SK-N-SH (cell line): Measurements from ENCODE around the gene CCNJL. TPM values are rescaled to one million over a fixed set of nuclear protein-coding genes. Genes with fewer than 3 reads are reported as not detected.
"Not testable (repeated sequence)": the region's sequence is repeated elsewhere in the genome, so short reads cannot be mapped to it uniquely, and the experiment has no call there.

Experiments used
- CTCF ChIA-PET: fragments of 300-600, 350-600 bp; formaldehyde crosslinking; extraction: SDS; loops from one replicate; lab custom pipeline; 2021; lab: Yijun Ruan, JAX
- POLR2A ChIA-PET: fragments of 350-600 bp; sonication (Branson Sonifier 250); formaldehyde crosslinking; extraction: SDS; loops from one replicate; lab custom pipeline; 2020; ENCODE audit warnings: antibody characterized with exemption, inconsistent platforms; lab: Yijun Ruan, JAX
- DNase-seq: peaks from one replicate; pipeline ENCODE4 v3.0.0; 2012
- H2AFZ ChIP-seq: fragments of 200-600 bp; sonication (generic); 2 replicates; pipeline ENCODE4 v1.8.1; 2016; ENCODE audit warnings: antibody characterized with exemption, mild to moderate bottlenecking, low read depth
- H3F3A ChIP-seq: fragments of 200-600 bp; sonication (generic); replicated peaks from 2 replicates; pipeline ENCODE3; 2016; ENCODE audit warnings: antibody characterized with exemption, mild to moderate bottlenecking; ENCODE audit not compliant: insufficient read depth
- H3K27ac ChIP-seq, 2 experiments: fragments of 200-500 bp in 1 of 2; fragments of 200-600 bp in 1 of 2; sonication (Bioruptor generic) in 1 of 2; sonication (generic), shearing (Covaris generic) in 1 of 2; 2 replicates each; pipeline versions ENCODE4 v1.5.1 to v1.6.1; 2014 to 2016; ENCODE audit warnings: low read depth in 2 of 2, inconsistent platforms in 1 of 2, low read length in 1 of 2, mild to moderate bottlenecking in 1 of 2, mixed read lengths in 1 of 2
- H3K27me3 ChIP-seq: fragments of 200-600 bp; sonication (generic), shearing (Covaris generic); 2 replicates; pipeline ENCODE4 v1.6.1; 2016; ENCODE audit warnings: mixed run types; ENCODE audit not compliant: insufficient read depth
- H3K36me3 ChIP-seq, 2 experiments: fragments of 200-500 bp in 1 of 2; fragments of 200-600 bp in 1 of 2; sonication (Bioruptor generic) in 1 of 2; sonication (generic) in 1 of 2; replicated peaks in 1 of 2; 2 replicates each; pipeline versions ENCODE3 to v1.5.1; 2014 to 2016; ENCODE audit warnings: low read length in 1 of 2, mild to moderate bottlenecking in 1 of 2; ENCODE audit not compliant: insufficient read depth in 2 of 2, control insufficient read depth in 1 of 2
- H3K4me1 ChIP-seq, 2 experiments: fragments of 200-500 bp in 1 of 2; fragments of 200-600 bp in 1 of 2; sonication (Bioruptor generic) in 1 of 2; sonication (generic), shearing (Covaris generic) in 1 of 2; 2 replicates each; pipeline versions ENCODE4 v1.5.1 to v1.6.1; 2014 to 2016; ENCODE audit warnings: low read depth in 1 of 2, low read length in 1 of 2, mixed run types in 1 of 2; ENCODE audit not compliant: insufficient read depth in 2 of 2, control insufficient read depth in 1 of 2
- H3K4me2 ChIP-seq: fragments of 200-600 bp; sonication (generic), shearing (Covaris generic); 2 replicates; pipeline ENCODE4 v1.6.1; 2017; ENCODE audit warnings: mixed run types
- H3K4me3 ChIP-seq, 2 experiments: fragments of 200-500 bp in 1 of 2; fragments of 200-600 bp in 1 of 2; sonication (Bioruptor generic) in 1 of 2; sonication (generic), shearing (Covaris generic) in 1 of 2; 2 replicates each; pipeline versions ENCODE4 v1.5.1 to v1.8.1; 2014 to 2016; ENCODE audit warnings: low read depth in 2 of 2, inconsistent platforms in 1 of 2, low read length in 1 of 2, mild to moderate bottlenecking in 1 of 2, mixed read lengths in 1 of 2, moderate library complexity in 1 of 2
- H3K79me2 ChIP-seq: fragments of 200-600 bp; sonication (generic); 2 replicates; pipeline ENCODE4 v1.8.1; 2017; ENCODE audit warnings: mild to moderate bottlenecking; ENCODE audit not compliant: insufficient read depth
- H3K9ac ChIP-seq: fragments of 200-600 bp; sonication (generic); 2 replicates; pipeline ENCODE4 v1.6.1; 2017; ENCODE audit warnings: mixed run types
- H3K9me2 ChIP-seq: fragments of 200-600 bp; sonication (generic); 2 replicates; pipeline ENCODE4 v1.6.1; 2017; ENCODE audit warnings: mixed run types
- H3K9me3 ChIP-seq: fragments of 200-600 bp; sonication (generic); 2 replicates; pipeline ENCODE4 v1.6.1; 2017; ENCODE audit warnings: mixed run types, mild to moderate bottlenecking, moderate library complexity
- H4K20me1 ChIP-seq: fragments of 200-600 bp; sonication (generic); 2 replicates; pipeline ENCODE4 v1.6.1; 2017; ENCODE audit warnings: mild to moderate bottlenecking, mixed run types; ENCODE audit not compliant: insufficient read depth
- EP300 ChIP-seq, 2 experiments: IDR thresholded peaks; 2 replicates each; pipeline versions ENCODE4 v1.4.0 to v1.6.1; 2012; ENCODE audit warnings: borderline replicate concordance in 1 of 2, low read depth in 1 of 2, low read length in 1 of 2
- EZH2phosphoT487 ChIP-seq: fragments of 200-600 bp; sonication (generic); IDR thresholded peaks from 2 replicates; pipeline ENCODE4 v1.6.1; 2017; ENCODE audit warnings: low read depth, mixed run types, mild to moderate bottlenecking, antibody characterized with exemption, moderate library complexity, borderline replicate concordance
- FOXJ3 ChIP-seq: sonication (generic); formaldehyde crosslinking; IDR thresholded peaks from 2 replicates; pipeline ENCODE4 v1.5.1; 2020; ENCODE audit warnings: mild to moderate bottlenecking, missing genetic modification reagents
- GABPA ChIP-seq: IDR thresholded peaks from 2 replicates; pipeline ENCODE4 v1.4.0; 2012; ENCODE audit warnings: low read depth, mild to moderate bottlenecking
- NRF1 ChIP-seq: IDR thresholded peaks from 2 replicates; pipeline ENCODE4 v1.6.1; 2012; ENCODE audit warnings: low read depth, mild to moderate bottlenecking, low read length
- RXRA ChIP-seq: IDR thresholded peaks from 2 replicates; pipeline ENCODE4 v1.4.0; 2012; ENCODE audit warnings: low read depth, mild to moderate bottlenecking, borderline replicate concordance
- SIN3A ChIP-seq: IDR thresholded peaks from 2 replicates; pipeline ENCODE4 v1.6.1; 2012; ENCODE audit warnings: low read depth, mild to moderate bottlenecking, low read length, moderate library complexity, borderline replicate concordance
- WGBS: methylation state at CpG from one replicate; pipeline ENCODE4 v1.1.6; 2017; ENCODE audit warnings: low lambda C conversion rate; 5-methylcytosine and 5-hydroxymethylcytosine counted together
- polyA plus RNA-seq, 3 experiments: library from polyadenylated mRNA; depleted of rRNA; stranded (reverse); fragments of >200 nt; gene quantifications; 2 replicates each; pipeline ENCODE4 v1.2.3, GENCODE V29; 2012
- TF ChIP-seq, protein P1 (sequence below): IDR thresholded peaks from 2 replicates; pipeline ENCODE4 v1.4.0; 2012; ENCODE audit warnings: low read depth, borderline replicate concordance
- TF ChIP-seq, protein P2 (sequence below): IDR thresholded peaks from 2 replicates; pipeline ENCODE4 v1.6.1; 2012; ENCODE audit warnings: mild to moderate bottlenecking, low read depth, low read length, moderate library complexity

CCNJL gene
- polyA plus RNA-seq, 1 of the 3 experiments (the other 2 are of a cell fraction) = 7.1 TPM

DNA sequence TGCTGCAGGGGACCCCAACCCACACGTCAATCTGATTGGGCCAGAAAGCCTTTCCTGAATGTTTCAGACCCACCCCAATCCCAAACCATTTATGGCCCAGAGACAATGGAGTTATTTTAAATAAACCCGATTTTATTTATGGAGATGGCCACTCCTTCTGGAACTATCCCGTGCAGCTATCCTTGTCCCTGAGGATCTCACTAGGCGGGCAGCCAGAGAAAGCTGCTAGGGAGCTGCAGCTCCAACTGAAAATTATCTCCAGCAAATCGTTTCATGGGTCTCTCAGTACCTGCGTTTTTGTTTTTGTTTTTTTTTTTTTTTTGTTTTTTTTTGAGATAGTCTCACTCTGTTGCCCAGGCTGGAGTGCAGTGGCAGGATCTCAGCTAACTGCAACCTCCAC, 35.1 kb upstream of the CCNJL start:
- H3K4me3 ChIP-seq = no peak overlapping the region
- H3K4me2 ChIP-seq = no peak overlapping the region
- H3K36me3 ChIP-seq = no peaks in the 10 kb centered on the region
- no peaks in the 10 kb centered on the region for H3K9me3 ChIP-seq
- no peaks in the 10 kb centered on the region for H3K79me2 ChIP-seq
- WGBS = 63% methylated on average over 6 of the region's 6 CpGs
- no peak for TF ChIP-seq SIN3A
- no peak for TF ChIP-seq GABPA
- POLR2A ChIA-PET = no interaction called here
- peaks cover 0 to 5% of the 10 kb centered on the region in 2 experiments; a peak in 2 of 4 replicates for H3K4me1 ChIP-seq
- H3K9me2 ChIP-seq = no peaks in the 10 kb centered on the region
- CTCF ChIA-PET = interaction anchor here (0.9 to 7.2 kb wide), 6 partner anchors 10 to 325 kb away, joined by 3 to 90 read pairs (median 6); no protein-coding TSS in a partner anchor
- H3F3A ChIP-seq = no peaks in the 10 kb centered on the region
- no peak overlapping the region for H2AFZ ChIP-seq
- no peak overlapping the region for H3K27ac ChIP-seq
- no peak overlapping the region for H3K9ac ChIP-seq
- H4K20me1 ChIP-seq = no peaks in the 10 kb centered on the region
- H3K27me3 ChIP-seq = no peaks in the 10 kb centered on the region
- no peak for DNase-seq

DNA sequence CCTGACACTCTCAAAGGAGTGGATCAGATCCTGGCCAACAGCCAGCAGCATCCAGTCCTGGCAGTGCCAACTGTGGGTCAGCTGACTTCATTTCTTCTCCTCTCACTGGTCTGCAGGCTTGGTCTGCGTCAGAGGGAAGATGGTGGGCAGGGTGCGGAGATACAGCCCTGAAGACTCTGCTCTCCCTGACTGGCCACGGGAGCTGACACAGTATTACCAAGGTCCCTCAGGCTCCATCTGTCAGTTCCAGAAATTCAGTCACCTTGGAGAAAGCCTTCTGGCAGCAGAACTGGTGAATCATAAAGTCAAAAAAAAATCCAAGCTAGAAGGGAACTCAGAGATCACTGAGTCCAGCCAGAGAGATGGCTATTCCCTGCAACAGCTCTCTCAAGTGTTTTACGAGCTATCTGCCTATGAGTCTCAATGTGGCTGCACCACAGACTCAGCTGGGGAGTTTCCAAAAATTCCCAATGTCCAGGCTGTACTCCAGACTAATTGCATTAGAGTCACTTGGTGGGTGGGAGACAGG, 30.1 kb upstream of the CCNJL start:
- Histone ChIP-seq H3F3A (no peaks in the 10 kb centered on the region), H3K36me3 (no peaks in the 10 kb centered on the region), H3K4me3 (no peak overlapping the region), H4K20me1 (no peaks in the 10 kb centered on the region), H3K27me3 (no peaks in the 10 kb centered on the region), H3K4me1 (peaks cover 0 to 8% of the 10 kb centered on the region in 2 experiments; a peak in 3 of 4 replicates), H3K79me2 (no peaks in the 10 kb centered on the region), H3K9ac (no peak overlapping the region), H2AFZ (no peak overlapping the region), H3K9me2 (no peaks in the 10 kb centered on the region), H3K4me2 (no peak overlapping the region), H3K9me3 (no peaks in the 10 kb centered on the region), H3K27ac (no peak overlapping the region)
- TF ChIP-seq, protein P1, sequence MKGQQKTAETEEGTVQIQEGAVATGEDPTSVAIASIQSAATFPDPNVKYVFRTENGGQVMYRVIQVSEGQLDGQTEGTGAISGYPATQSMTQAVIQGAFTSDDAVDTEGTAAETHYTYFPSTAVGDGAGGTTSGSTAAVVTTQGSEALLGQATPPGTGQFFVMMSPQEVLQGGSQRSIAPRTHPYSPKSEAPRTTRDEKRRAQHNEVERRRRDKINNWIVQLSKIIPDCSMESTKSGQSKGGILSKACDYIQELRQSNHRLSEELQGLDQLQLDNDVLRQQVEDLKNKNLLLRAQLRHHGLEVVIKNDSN = peak; percentile 30; the same call in 1 of the 2 replicates
- TF ChIP-seq FOXJ3 (CRISPR knock-in tag) = no peak
- POLR2A ChIA-PET = no interaction called here
- CTCF ChIA-PET = interaction anchor here (1.0 to 7.2 kb wide), 11 partner anchors 28 to 321 kb away, joined by 3 to 90 read pairs (median 3); partner anchors contain the start of gene C1QTNF2
- 71% methylated on average over 4 of the region's 4 CpGs for WGBS
- no peak for DNase-seq

DNA sequence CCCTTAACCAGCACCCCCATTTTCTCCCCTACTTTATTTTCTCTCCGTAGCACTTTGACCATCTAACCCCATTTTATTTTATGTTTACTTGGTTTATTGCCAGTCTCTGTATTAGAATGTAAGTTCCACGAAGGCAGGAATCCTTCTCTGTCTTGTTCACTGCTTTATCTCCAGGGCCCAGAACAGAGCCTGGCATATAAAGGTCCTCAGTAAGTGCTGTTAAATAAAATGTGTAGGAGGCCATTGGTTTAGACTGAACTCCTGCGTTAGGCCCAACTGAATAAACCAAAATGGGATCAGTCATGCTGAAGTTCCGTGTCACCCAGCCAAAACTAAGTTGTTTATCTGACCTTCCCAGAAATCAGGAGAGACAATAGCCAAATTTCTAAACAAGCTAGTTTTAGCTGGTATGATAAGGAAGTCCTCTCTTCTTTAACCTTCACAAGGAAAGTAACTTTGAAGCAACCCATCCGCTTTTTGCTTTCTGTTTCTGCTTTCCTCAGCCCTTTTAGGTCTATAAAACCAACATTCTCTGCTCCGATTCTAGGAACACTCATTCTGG, 29.0 kb upstream of the CCNJL start:
- Histone ChIP-seq H3K9ac (no peak overlapping the region), H3K4me3 (no peak overlapping the region), H3K4me2 (no peak overlapping the region), H3K79me2 (no peaks in the 10 kb centered on the region), H3K9me3 (no peaks in the 10 kb centered on the region), H3K36me3 (no peaks in the 10 kb centered on the region), H2AFZ (no peak overlapping the region), H4K20me1 (no peaks in the 10 kb centered on the region), H3K27me3 (no peaks in the 10 kb centered on the region), H3K27ac (no peak overlapping the region), H3K9me2 (no peaks in the 10 kb centered on the region), H3F3A (no peaks in the 10 kb centered on the region), H3K4me1 (peaks cover 0 to 11% of the 10 kb centered on the region in 2 experiments; a peak in 3 of 4 replicates)
- no peak for DNase-seq
- TF ChIP-seq, protein P2, sequence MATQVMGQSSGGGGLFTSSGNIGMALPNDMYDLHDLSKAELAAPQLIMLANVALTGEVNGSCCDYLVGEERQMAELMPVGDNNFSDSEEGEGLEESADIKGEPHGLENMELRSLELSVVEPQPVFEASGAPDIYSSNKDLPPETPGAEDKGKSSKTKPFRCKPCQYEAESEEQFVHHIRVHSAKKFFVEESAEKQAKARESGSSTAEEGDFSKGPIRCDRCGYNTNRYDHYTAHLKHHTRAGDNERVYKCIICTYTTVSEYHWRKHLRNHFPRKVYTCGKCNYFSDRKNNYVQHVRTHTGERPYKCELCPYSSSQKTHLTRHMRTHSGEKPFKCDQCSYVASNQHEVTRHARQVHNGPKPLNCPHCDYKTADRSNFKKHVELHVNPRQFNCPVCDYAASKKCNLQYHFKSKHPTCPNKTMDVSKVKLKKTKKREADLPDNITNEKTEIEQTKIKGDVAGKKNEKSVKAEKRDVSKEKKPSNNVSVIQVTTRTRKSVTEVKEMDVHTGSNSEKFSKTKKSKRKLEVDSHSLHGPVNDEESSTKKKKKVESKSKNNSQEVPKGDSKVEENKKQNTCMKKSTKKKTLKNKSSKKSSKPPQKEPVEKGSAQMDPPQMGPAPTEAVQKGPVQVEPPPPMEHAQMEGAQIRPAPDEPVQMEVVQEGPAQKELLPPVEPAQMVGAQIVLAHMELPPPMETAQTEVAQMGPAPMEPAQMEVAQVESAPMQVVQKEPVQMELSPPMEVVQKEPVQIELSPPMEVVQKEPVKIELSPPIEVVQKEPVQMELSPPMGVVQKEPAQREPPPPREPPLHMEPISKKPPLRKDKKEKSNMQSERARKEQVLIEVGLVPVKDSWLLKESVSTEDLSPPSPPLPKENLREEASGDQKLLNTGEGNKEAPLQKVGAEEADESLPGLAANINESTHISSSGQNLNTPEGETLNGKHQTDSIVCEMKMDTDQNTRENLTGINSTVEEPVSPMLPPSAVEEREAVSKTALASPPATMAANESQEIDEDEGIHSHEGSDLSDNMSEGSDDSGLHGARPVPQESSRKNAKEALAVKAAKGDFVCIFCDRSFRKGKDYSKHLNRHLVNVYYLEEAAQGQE = no peak
- TF ChIP-seq FOXJ3 (CRISPR knock-in tag) = no peak
- no peak for TF ChIP-seq EP300 (IDR thresholded peaks at IDR 0.05; ENCODE audit: borderline replicate concordance in 1 of 2, low read depth in 1 of 2, low read length in 1 of 2)
- no peak for TF ChIP-seq RXRA
- no peak for TF ChIP-seq SIN3A
- no peak for TF ChIP-seq NRF1
- no peak for TF ChIP-seq EZH2phosphoT487
- ChIA-PET POLR2A (no interaction called here), CTCF (interaction anchor here (1.2 to 7.2 kb wide), 5 partner anchors 52 to 320 kb away, joined by 3 to 90 read pairs (median 3); no protein-coding TSS in a partner anchor)
- 94% methylated on average over 6 of the region's 6 CpGs for WGBS

DNA sequence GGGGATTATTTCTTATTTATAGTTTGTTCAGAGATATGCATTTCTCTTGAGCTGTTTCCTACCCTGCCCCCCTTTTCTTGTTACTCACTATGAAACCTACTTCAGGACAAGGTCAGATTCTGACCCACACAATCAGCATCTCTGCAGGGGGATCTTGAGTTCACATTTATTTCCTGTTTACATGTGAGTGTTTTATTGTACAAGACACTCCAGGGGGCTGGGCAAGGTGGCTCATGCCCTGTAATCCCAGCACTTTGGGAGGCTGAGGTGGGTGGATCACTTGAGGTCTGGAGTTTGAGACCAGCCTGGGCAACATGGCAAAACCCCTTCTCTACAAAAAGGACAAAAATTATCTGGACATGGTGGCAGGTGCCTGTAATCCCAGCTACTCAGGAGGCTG, 28.1 kb upstream of the CCNJL start:
- H3K9ac ChIP-seq, H3K9me2 ChIP-seq, H2AFZ ChIP-seq, H3F3A ChIP-seq, DNase-seq, H3K9me3 ChIP-seq, POLR2A ChIA-PET, H3K27ac ChIP-seq, H3K4me2 ChIP-seq, H3K79me2 ChIP-seq, H3K27me3 ChIP-seq, H3K36me3 ChIP-seq, H4K20me1 ChIP-seq: not testable (repeated sequence)
- H3K4me1 ChIP-seq = peaks cover 0 to 11% of the 10 kb centered on the region in 2 experiments; a peak in 3 of 4 replicates
- H3K4me3 ChIP-seq = 0 out of 4 replicates have a peak overlapping the region, but pooled peaks of 1 of the 2 experiments have one; percentile 3
- CTCF ChIA-PET = interaction anchor here (1.6 to 7.2 kb wide), 2 partner anchors 97 to 142 kb away, joined by 5 to 90 read pairs; no protein-coding TSS in a partner anchor
